SK-N-SH (cell line): ENCODE data around the gene GRB7.

Experiments used
- EP300 ChIP-seq, 2 experiments: IDR thresholded peaks; 2 replicates each; pipeline versions ENCODE4 v1.4.0 to v1.6.1; 2012; ENCODE audit warnings: borderline replicate concordance in 1 of 2, low read depth in 1 of 2, low read length in 1 of 2
- EZH2phosphoT487 ChIP-seq: fragments of 200-600 bp; sonication (generic); IDR thresholded peaks from 2 replicates; pipeline ENCODE4 v1.6.1; 2017; ENCODE audit warnings: low read depth, mixed run types, mild to moderate bottlenecking, antibody characterized with exemption, moderate library complexity, borderline replicate concordance
- JUND ChIP-seq: IDR thresholded peaks from 2 replicates; pipeline ENCODE4 v1.4.0; 2012
- TF ChIP-seq, protein P1 (sequence below): IDR thresholded peaks from 2 replicates; pipeline ENCODE4 v1.4.0; 2012; ENCODE audit warnings: low read depth, borderline replicate concordance

DNA sequence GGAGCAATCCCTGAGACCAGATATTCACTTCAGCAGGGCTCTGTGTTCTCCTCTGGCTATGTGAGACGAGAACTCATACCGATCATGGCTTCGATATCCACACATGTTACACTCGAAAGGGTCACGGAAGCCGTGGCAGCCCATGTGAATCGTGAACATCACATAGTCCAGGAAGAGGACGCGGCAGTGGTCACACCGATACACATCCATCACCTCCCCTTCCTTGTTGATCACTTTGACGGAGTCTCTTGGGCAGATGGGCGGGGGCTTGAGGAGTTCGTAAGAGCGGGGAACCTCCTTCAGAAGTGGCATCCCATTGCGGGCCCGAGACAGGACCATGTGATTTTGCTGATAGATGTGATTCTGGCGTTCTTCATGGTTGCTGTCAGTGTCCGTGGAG lies 28.0 kb downstream of the GRB7 start:
- TF ChIP-seq JUND (no peak), EZH2phosphoT487 (no peak), EP300 (IDR thresholded peaks at IDR 0.05; ENCODE audit: borderline replicate concordance in 1 of 2, low read depth in 1 of 2, low read length in 1 of 2) (no peak)
- TF ChIP-seq, protein P1, sequence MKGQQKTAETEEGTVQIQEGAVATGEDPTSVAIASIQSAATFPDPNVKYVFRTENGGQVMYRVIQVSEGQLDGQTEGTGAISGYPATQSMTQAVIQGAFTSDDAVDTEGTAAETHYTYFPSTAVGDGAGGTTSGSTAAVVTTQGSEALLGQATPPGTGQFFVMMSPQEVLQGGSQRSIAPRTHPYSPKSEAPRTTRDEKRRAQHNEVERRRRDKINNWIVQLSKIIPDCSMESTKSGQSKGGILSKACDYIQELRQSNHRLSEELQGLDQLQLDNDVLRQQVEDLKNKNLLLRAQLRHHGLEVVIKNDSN: no peak
